ENCODE data around the gene ESR2.

- TF ChIP-seq, protein P1, sequence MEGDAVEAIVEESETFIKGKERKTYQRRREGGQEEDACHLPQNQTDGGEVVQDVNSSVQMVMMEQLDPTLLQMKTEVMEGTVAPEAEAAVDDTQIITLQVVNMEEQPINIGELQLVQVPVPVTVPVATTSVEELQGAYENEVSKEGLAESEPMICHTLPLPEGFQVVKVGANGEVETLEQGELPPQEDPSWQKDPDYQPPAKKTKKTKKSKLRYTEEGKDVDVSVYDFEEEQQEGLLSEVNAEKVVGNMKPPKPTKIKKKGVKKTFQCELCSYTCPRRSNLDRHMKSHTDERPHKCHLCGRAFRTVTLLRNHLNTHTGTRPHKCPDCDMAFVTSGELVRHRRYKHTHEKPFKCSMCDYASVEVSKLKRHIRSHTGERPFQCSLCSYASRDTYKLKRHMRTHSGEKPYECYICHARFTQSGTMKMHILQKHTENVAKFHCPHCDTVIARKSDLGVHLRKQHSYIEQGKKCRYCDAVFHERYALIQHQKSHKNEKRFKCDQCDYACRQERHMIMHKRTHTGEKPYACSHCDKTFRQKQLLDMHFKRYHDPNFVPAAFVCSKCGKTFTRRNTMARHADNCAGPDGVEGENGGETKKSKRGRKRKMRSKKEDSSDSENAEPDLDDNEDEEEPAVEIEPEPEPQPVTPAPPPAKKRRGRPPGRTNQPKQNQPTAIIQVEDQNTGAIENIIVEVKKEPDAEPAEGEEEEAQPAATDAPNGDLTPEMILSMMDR (IDR thresholded peaks at IDR 0.05 in 4 of 5, conservative IDR thresholded peaks at IDR 0.05 in 1 of 5), result no peak
- TF ChIP-seq POLR2A (IDR thresholded peaks at IDR 0.05), result no peak
Observed at GRCh38 chr14:64081174-64081746, 212.9 kb downstream of the ESR2 start.
